ENCODE results near the gene SLC35E4.
"Not testable (repeated sequence)": the region's sequence is repeated elsewhere in the genome, so short reads cannot be mapped to it uniquely, and the experiment has no call there.

The SLC35E4 gene, protein sequence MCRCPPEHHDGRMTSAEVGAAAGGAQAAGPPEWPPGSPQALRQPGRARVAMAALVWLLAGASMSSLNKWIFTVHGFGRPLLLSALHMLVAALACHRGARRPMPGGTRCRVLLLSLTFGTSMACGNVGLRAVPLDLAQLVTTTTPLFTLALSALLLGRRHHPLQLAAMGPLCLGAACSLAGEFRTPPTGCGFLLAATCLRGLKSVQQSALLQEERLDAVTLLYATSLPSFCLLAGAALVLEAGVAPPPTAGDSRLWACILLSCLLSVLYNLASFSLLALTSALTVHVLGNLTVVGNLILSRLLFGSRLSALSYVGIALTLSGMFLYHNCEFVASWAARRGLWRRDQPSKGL

GRCh38 chr22:30635273-30636225, at the start of gene SLC35E4:
Gene SLC35E4, plus strand, starts transcription at chr22:30635781. Its CDS starts 670 bp downstream, at chr22:30636451.
- peak; percentile 94 for DNase-seq (ENCODE audit: low read depth)

DNA sequence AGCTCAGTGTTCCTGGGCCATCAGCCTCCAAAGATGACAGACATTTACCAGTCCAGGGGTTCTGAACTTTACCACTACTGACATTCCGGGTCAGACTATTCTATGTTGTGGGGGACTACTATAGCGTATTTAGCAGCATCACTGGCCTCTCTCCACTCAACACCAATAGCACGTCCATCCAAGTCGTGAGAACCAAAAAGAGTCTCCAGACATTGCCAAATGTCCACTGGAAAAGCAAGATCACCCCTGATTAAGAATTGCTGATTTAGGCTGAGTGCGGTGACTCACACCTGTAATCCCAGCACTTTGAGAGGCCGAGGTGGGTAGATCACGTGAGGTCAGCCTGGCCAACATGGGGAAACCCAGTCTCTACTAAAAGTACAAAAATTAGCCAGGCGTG, 49.2 kb upstream of the SLC35E4 start:
- no peak for DNase-seq (ENCODE audit: low read depth)

GRCh38 chr22:30591191-30591587, 44.4 kb upstream of the SLC35E4 start:
- no peak for DNase-seq (ENCODE audit: low read depth)

DNA sequence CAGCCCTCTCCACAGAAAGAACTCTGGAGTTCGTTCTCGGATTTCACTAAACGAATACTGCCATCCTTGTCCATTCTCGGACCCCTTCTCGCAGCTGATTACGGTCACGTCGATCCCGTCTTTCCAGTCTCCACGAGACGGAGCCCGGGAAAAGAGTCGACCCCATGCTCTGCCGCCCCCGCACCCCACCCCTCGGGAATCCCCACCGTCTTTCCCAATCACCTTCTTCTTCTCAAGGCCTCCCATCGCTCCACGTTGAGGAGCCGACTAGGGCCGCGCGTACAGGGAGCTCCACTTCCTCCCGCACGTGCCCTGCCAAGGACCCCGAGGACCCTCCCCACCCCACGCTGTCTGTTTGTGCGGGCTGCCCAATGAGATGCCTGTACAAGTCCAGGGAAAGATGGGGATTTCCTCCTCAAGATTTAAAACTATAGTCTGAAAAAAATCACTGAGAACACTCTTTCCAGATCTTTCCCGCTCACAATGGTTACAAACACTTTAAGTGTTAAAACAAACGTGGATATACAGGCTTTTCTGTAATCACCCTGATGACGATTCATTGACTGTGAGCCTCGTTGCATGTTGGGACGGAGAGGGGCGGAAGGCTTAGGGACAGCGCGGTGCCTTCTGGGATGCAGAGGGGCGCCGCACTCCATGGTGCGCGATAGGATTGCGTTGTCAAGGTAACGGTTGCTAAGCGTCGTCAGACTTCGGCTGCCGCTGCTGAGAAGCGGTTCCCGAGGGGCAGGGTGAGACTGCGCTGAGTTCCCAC, 43.8 kb upstream of the SLC35E4 start, which contains the start of gene PES1:
Gene PES1 (minus strand): TSS at position 323 of the 772 bp plus-strand sequence. CDS start 77 bp downstream, at position 246.
- peak; percentile 80 for DNase-seq (ENCODE audit: low read depth)

DNA sequence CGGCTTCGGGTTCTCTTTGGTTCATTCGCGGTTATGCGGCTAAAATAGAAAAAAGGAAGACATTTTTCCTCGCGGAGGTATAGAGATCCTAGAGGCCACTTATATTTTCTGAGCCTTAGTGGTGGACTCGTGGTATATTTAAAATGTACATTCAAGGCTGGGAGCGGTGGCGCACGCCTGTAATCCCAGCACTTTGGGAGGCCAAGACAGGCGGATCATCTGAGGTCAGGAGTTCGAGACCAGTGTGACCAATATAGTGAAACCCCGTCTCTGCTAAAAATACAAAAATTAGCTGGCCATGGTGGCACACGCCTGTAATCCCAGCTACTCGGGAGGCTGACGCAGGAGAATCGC, 43.2 kb upstream of the SLC35E4 start:
- DNase-seq (ENCODE audit: low read depth), result not testable (repeated sequence)

DNA sequence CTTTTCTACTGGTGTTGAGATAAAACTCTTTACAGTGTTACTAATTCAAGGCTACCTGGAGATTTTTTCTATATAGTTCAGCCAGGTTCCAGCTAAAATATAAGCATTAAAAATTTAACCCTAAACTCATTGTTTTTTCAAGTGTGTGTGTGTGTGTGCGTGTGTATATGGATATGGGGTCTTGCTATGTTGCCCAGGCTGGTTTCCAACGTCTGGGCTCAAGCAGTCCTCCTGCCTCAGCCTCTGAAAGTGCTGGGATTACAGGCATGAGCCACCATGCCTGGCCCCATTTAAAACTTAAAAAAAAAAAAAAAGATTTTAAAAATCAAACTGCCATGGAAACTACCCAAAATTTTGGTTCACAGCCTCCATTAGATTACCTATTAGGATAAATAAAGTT, 39.4 kb upstream of the SLC35E4 start:
- no peak for DNase-seq (ENCODE audit: low read depth)

- no peak for DNase-seq (ENCODE audit: low read depth)
Observed at GRCh38 chr22:30596886-30597285, 38.7 kb upstream of the SLC35E4 start.

DNA sequence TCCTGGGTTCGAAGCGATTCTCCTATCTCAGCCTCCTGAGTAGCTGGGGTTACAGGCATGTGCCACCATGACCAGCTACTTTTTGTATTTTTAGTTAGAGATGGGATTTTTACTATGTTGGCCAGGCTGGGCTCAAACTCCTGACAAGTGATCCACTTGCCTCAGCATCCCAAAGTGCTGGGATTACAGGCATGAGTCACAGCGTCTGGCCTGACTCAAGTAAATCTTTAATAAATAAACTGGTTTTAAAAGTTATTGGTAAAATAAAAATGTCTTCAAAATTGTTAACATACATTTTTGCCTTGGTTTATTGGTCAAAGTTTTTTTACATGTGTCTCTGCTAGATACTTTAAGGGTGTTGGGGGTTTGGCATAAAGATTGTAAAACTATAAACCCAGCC, 36.6 kb upstream of the SLC35E4 start:
- no peak for DNase-seq (ENCODE audit: low read depth)

GRCh38 chr22:30600921-30601320, 34.7 kb upstream of the SLC35E4 start:
- no peak for DNase-seq (ENCODE audit: low read depth)

GRCh38 chr22:30601464-30601863, 34.1 kb upstream of the SLC35E4 start:
- DNase-seq (ENCODE audit: low read depth), result no peak

GRCh38 chr22:30602049-30602448, 33.5 kb upstream of the SLC35E4 start:
- DNase-seq (ENCODE audit: low read depth), result no peak

DNA sequence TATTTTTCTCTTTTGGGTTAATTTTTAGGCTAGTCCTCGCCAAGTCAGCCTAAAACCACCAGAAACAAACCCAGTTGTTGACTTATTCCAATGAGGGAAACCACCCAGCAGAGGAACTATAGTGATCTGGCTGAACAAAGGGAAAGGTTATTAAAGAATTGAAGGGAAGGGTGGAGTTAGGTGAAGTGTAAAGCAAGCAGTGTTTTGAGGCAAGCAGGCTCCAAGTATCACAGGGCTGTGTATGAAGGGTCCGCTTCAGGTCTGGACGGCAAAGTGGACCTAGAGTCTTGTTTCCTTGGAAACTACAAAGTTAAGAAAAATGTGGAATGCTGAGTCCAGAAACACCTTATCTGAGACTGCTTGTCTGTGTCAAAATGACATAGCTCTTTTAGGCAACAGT, 31.8 kb upstream of the SLC35E4 start:
- DNase-seq (ENCODE audit: low read depth), result no peak

DNA sequence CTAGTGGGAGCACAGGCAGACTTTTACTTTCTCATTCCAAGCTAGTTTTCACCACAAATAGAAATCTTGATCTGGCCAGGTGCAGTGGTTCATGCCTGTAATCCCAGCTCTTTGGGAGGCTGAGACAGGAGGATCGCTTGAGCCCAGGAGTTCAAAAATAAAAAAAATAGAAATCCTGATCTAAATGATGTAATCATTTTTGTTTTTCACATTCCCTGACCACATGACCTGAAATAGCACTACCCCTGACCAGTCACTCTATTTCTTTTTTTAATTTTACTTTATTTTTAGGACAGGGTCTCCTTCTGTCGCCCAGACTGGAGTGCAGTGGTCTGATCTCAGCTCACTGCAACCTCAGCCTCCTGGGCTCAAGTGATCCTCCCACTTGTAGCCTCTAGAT, 30.9 kb upstream of the SLC35E4 start:
- no peak for DNase-seq (ENCODE audit: low read depth)

DNA sequence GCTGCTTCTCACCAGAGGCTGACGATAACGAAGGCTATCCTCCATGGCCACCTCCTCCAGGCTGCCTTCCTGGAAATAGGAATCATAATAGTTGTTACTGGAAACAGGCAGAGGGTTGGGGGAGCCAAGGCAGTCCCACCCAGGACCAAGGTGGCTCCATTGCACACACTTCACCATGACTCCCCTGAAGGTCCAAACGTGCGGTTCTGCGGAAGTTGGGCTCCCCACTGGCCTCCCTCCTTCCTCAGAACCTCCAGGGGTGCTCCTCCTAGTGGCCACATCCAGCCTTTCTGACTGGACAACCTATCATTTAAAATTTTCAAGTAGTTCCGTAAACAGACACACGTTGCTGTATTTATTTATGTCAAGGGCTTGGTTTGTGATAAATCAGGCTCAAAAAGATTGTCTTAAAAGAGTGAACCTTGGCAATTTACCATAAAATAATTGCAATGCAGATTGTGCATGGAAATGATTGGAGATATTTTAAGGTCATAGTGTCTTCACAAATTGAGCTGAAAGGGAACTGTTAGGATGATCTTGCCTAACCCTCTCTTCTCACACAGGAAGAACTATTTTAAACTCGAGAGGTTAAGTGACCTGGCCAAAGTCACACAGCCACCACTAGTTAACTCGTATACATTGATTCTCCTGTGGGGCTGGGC, 30.0 kb upstream of the SLC35E4 start:
- DNase-seq (ENCODE audit: low read depth), result no peak

DNA sequence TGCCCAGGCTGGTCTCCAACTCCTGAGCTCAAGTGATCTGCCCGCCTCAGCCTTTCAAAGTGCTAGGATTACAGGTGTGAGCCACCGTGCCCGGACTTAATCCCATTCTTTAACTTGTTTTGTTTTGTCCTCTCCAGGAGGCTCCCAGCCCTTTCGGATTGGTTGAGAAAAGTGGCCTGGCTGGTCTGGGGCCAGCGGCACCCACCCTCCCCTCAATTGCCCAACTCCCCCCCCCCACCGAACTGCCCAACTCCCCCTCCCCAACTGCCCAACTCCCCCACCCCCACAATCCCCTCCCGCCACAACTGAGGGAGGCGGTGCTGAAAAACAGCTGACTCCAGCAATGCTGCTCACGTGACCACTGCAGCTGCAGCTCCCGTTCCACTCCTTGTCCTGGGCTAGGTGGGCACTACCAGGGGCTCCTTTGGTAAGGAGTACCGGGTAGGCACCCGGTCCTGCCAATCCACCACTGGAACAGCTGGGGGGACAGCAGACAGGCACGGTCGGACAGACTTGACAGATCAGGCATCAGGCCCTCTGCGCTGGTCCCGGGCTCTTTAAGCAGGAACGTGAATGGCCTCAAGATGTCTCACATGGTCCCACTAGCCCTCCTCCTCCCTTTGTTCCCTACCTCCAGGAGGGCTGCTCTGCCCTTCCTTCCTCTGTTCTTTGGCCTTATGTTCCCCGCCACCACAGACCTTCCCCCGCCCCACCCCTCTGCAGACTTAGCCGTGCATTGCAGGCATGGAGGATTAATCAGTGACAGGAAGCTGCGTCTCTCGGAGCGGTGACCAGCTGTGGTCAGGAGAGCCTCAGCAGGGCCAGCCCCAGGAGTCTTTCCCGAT, 28.9 kb upstream of the SLC35E4 start, which contains the start of gene TCN2:
Gene TCN2 (plus strand): TSS at position 720 of the 845 bp plus-strand sequence. CDS start 158 bp downstream, outside the sequence.
- no peak for DNase-seq (ENCODE audit: low read depth)

DNA sequence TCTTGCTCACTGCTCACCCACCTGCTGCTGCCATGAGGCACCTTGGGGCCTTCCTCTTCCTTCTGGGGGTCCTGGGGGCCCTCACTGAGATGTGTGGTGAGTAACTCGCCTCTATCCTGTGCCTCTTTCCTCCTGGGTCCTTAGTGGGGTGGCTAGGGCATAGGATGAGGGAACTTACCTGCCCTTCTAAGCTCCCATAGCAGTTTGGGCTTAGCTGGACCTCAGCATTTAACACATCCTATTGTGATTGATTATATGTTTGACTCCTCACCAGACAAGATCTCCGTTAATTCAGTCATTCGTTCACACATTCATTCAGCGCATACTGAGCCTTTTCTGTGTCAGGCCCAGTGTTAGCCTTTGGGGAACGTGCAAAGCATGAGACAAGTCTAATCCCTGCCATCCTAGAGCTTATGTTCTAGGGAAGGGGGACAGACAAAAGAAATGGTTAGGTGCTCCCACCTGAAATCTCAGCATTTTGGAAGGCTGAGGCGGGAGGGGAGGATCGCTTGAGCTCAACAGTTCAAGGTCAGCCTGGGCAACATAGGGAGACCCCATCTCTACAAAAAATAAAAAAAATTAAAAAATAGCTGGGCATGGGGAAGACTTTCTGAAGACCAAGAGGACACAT, 28.2 kb upstream of the SLC35E4 start:
- no peak for DNase-seq (ENCODE audit: low read depth)

- no peak for DNase-seq (ENCODE audit: low read depth)
Observed at GRCh38 chr22:30607939-30608338, 27.6 kb upstream of the SLC35E4 start.

DNA sequence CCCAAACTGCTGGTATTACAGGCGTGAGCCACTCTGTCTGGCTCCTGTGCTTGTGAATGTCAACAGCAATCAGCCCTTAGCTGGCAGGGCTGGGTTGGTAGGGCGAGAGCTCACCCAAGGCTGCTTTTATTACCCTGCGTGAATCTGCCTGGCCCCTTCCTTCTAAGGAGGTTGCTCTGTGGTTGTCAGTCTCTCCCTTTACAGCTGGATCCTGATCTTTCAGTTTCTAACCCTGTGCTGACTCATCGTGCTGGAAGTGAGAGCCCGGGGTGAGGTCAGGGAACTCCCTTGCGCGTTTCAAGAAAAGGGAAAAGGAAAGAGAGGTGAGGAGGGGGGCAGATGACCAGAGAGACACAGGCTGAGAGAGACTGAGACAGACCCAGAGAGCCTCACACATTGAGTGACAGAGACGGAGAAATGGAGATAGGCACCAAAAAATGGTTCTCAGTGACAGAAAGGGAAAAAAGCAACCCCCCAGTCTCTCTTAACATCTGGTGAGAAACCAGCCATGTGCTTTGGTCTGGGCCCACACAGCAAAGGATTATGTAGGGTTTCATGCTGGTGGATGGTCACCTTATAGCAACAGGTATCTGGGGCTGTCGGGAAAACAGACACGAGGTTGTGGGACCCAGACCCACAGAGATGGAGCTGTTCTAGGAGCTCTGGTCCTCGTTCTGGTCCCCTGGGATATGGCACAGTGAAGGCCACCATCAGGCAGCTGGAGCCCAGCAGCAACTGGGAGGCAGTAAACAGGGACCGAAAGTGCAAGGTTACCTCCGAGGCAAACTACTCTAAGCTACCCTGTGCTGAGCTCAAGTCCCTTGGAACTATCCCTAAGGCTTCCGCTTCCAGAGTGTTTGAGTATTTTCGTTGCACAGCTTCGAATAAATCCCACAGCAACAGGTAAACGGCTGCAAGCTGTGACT, 26.1 kb upstream of the SLC35E4 start:
- no peak for DNase-seq (ENCODE audit: low read depth)

GRCh38 chr22:30610299-30610698, 25.3 kb upstream of the SLC35E4 start:
- DNase-seq (ENCODE audit: low read depth), result no peak
